Activated CD4-positive, alpha-beta T cell treated with anti-CD3 and anti-CD28 coated beads, Interleukin-2, amount 10 ng/mL, durations not matched to agents 24 days and 14 days (primary cell): ENCODE data around the gene RFX2. TPM values are rescaled to one million over a fixed set of nuclear protein-coding genes. Genes with fewer than 3 reads are reported as not detected.

Source experiments
- DNase-seq: peaks from one replicate; pipeline ENCODE4 v3.0.0; 2022
- H3K27ac Mint-ChIP-seq: one replicate; pipeline ENCODE4 v1.8.0; 2022; ENCODE audit warnings: mild to moderate bottlenecking, mixed read lengths
- H3K27me3 Mint-ChIP-seq: one replicate; pipeline ENCODE4 v1.8.0; 2022; ENCODE audit warnings: mixed read lengths
- H3K36me3 Mint-ChIP-seq: one replicate; pipeline ENCODE4 v1.8.0; 2022; ENCODE audit warnings: low read depth, mild to moderate bottlenecking, mixed read lengths
- H3K4me1 Mint-ChIP-seq: one replicate; pipeline ENCODE4 v1.8.0; 2021; ENCODE audit warnings: mixed read lengths
- H3K4me3 Mint-ChIP-seq: one replicate; pipeline ENCODE4 v1.8.0; 2022; ENCODE audit warnings: mild to moderate bottlenecking, moderate library complexity, mixed read lengths
- H3K9me3 Mint-ChIP-seq: one replicate; pipeline ENCODE4 v1.8.0; 2021; ENCODE audit warnings: mixed read lengths
- intact Hi-C: fragments of 100-400 bp; cut with micrococcal nuclease; formaldehyde crosslinking; loops from one replicate; pipeline ENCODE4 v1.15.1; 2023
- total RNA-seq: library from RNA; stranded (reverse); gene quantifications from 2 replicates; pipeline ENCODE4 v1.2.3, GENCODE V29; 2022

RFX2 gene
- total RNA-seq, 1 donor from 2014 or later, result 10.5 TPM

DNA sequence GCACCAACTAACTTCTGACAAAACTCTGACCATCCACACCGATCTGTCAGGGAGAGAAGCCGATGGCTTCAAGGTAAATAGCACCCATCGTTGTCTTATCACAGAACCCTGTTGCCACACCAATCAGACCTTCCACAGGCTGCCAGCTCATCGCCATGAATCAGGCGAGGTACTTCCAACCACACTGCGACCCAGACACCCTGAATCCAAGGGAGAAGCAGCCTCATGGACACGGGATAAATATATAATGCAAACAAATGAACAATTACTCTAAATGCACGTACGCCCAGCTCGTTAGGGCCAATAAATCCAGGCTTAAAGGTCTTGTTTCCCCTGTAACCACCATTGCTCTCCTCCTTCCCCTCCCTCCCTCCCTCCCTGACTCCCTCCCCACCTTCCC is 153.1 kb downstream of the RFX2 start:
- intact Hi-C loops, result no loop called here
- Mint-ChIP-seq H3K27me3 (no peaks in the 10 kb centered on the region), H3K4me1 (peaks cover 68% of the 10 kb centered on the region), H3K27ac (no peak overlapping the region), H3K36me3 (peaks cover 16% of the 10 kb centered on the region), H3K9me3 (no peaks in the 10 kb centered on the region), H3K4me3 (no peak overlapping the region)
- no peak for DNase-seq

- Mint-ChIP-seq H3K36me3 (peaks cover 14% of the 10 kb centered on the region), H3K27me3 (no peaks in the 10 kb centered on the region), H3K9me3 (no peaks in the 10 kb centered on the region), H3K27ac (peak overlapping the region; percentile 34), H3K4me3 (no peak overlapping the region), H3K4me1 (peaks cover 67% of the 10 kb centered on the region)
- intact Hi-C loops, result no loop called here
- no peak for DNase-seq
These were observed 153.6 kb downstream of the RFX2 start for GRCh38 chr19:5956728-5957127.

- Mint-ChIP-seq H3K4me1 (peaks cover 68% of the 10 kb centered on the region), H3K27me3 (no peaks in the 10 kb centered on the region), H3K27ac (peak overlapping the region; percentile 22), H3K36me3 (peaks cover 15% of the 10 kb centered on the region), H3K4me3 (no peak overlapping the region), H3K9me3 (no peaks in the 10 kb centered on the region)
- DNase-seq, result no peak
- intact Hi-C loops, result no loop called here
These were observed 154.0 kb downstream of the RFX2 start for GRCh38 chr19:5956323-5956722.

DNA sequence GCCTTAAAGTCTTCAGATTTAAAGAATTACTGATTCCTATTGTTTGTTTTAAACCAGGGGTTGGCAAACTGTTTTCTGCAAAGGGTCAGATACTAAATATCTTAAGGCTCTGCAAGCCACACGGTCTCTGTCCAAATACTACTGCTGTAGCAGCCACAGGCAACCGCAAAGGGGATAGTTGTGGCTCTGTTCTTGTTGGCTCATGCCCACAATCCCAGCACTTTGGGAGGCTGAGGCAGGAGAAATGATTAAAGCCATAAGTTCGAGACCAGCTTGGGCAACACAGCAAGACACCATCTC is 154.7 kb downstream of the RFX2 start:
- no peak overlapping the region for H3K4me3 Mint-ChIP-seq
- no peaks in the 10 kb centered on the region for H3K27me3 Mint-ChIP-seq
- H3K27ac Mint-ChIP-seq, result peak overlapping the region; percentile 51
- peaks cover 19% of the 10 kb centered on the region for H3K36me3 Mint-ChIP-seq
- intact Hi-C loops, result no loop called here
- peaks cover 68% of the 10 kb centered on the region for H3K4me1 Mint-ChIP-seq
- no peak for DNase-seq
- H3K9me3 Mint-ChIP-seq, result no peaks in the 10 kb centered on the region

DNA sequence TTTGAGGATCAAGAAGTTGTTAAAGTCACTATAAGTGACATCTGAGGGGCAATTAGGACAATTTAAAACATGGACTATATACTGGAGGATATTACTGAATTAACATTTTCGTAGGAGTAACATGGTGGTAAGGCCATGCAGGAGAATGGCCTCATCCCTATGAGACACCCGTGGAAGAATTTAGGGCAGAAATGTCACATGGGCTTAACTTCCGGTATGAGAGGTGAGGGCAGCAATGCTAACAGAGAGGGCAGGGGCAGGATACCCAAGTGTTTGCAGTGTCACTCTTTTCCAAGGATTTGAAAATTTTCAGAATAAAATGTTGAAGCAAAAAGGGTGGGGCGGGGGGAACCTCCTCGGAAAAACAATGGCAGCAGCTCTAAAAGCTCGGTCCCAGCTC is 156.0 kb downstream of the RFX2 start:
- H3K27ac Mint-ChIP-seq, result peak overlapping the region; percentile 95
- H3K4me3 Mint-ChIP-seq, result peak overlapping the region; percentile 81
- no peaks in the 10 kb centered on the region for H3K27me3 Mint-ChIP-seq
- intact Hi-C loops, result loop anchor here (5.0 kb wide), 1 partner anchor 52 kb away; the partner anchor contains the start of genes NDUFA11 and VMAC
- H3K4me1 Mint-ChIP-seq, result peaks cover 76% of the 10 kb centered on the region
- no peak for DNase-seq
- H3K36me3 Mint-ChIP-seq, result peaks cover 26% of the 10 kb centered on the region
- no peaks in the 10 kb centered on the region for H3K9me3 Mint-ChIP-seq

DNA sequence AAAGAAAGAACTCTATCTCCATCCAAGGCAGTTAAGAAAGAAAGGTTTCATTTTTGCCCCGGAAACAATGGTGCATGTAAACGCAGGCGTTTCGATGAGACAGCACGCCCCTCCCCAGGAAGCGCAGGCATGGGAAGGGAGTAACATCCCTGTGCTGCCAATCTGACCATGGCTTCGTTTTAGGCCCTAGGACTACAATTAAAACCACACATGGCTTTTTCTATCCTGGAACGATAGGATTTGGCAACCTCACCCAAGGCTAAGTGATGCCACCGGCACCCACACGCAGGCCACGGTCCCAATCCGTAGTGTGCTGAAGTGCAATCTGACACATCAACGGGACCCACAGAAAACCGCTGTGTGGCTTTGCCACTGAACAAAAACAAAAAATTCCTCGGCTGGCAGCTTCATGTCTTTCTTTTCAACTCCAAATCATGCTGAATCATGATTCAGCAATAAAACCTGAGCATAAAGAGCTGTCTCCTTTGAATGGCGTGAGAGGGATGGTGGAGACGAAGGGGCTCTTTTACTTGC is 156.6 kb downstream of the RFX2 start:
- intact Hi-C loops, result loop anchor here (1.0 to 5.0 kb wide), 2 partner anchors 9 to 51 kb away; partner anchors contain the start of genes NDUFA11 and VMAC
- Mint-ChIP-seq H3K4me3 (peak overlapping the region; percentile 81), H3K27ac (peak overlapping the region; percentile 95), H3K4me1 (peaks cover 79% of the 10 kb centered on the region), H3K9me3 (no peaks in the 10 kb centered on the region), H3K36me3 (peaks cover 29% of the 10 kb centered on the region), H3K27me3 (no peaks in the 10 kb centered on the region)
- peak; percentile 84 for DNase-seq

- Mint-ChIP-seq H3K9me3 (no peaks in the 10 kb centered on the region), H3K4me1 (peaks cover 83% of the 10 kb centered on the region), H3K36me3 (peaks cover 31% of the 10 kb centered on the region), H3K4me3 (peak overlapping the region; percentile 81), H3K27me3 (no peaks in the 10 kb centered on the region), H3K27ac (peak overlapping the region; percentile 95)
- intact Hi-C loops, result loop anchor here (1.0 to 5.0 kb wide), 2 partner anchors 9 to 51 kb away; partner anchors contain the start of genes NDUFA11 and VMAC
- DNase-seq, result no peak
These were observed 157.2 kb downstream of the RFX2 start for GRCh38 chr19:5953030-5953589.

DNA sequence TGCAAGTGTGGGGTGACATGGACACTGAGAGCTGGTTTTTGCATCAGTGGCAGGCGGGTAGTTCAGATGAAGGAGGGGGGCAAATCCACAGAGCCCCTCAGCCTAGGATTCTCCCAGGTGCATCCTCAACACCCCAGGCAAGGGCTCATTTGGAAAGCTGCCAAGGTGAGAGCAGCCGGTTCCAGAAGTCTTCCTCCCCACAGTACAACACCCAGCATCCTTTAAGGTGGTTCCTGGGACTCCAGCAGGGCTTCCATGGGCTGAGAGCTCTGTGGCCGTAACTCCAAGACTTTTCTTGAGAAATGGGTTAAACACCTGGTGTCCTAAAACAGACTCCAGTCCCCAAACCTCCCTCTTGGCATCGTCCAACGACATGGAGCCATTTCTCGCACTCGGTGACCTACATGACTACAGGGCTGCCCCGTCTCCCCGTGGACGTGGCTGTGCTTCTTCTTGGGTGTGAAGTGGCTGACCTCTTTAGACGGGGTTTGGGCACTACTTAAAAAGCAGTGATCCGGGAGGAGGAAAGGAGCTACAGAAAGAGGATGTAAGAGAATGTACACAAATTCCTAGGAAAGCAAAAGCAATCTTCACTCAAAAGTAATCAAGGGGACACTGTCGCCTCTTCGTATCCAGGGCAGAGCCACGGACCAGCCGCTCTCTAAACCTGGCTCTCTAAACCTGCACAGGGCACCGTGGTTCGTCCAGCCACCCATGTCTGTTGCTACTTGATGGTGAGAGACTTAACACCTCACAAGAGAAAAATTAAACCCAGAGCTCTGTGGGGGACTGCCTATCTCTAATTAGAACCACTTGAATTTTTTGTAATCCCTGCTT is 157.9 kb downstream of the RFX2 start:
- H3K4me1 Mint-ChIP-seq, result peaks cover 83% of the 10 kb centered on the region
- intact Hi-C loops, result loop anchor here (1.0 to 5.0 kb wide), 2 partner anchors 10 to 50 kb away; partner anchors contain the start of genes NDUFA11 and VMAC
- DNase-seq, result no peak
- no peaks in the 10 kb centered on the region for H3K9me3 Mint-ChIP-seq
- H3K27ac Mint-ChIP-seq, result peak overlapping the region; percentile 95
- no peaks in the 10 kb centered on the region for H3K27me3 Mint-ChIP-seq
- peaks cover 32% of the 10 kb centered on the region for H3K36me3 Mint-ChIP-seq
- peak overlapping the region; percentile 81 for H3K4me3 Mint-ChIP-seq

DNA sequence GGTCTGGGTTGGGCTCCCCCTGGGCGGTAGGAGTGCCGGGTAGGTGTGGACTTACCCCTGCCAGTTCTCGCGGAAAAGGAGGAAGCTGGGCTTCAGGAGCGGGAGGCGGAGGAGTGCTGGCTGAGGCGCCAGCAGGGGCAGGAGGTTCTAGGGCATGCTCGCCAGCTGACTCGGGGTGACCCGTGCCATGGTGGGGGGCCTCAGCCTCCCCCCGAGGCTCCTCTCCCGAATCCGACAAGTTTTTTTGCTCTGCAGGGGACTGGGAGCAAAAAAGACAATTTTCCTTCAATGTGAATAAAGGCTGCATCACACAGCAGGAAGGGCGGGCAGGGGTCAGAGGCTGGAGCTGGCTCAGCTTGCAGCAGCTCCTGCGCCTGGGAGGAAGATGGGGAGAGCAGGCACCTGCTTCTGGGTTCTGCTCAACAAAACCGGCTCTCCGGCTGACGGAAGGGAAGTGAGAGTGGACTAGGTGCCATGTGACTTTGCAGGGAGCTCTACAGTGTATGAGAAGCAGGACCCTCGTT is 158.9 kb downstream of the RFX2 start:
- intact Hi-C loops, result loop anchor here (5.0 kb wide), 1 partner anchor 49 kb away; the partner anchor contains the start of genes NDUFA11 and VMAC

DNA sequence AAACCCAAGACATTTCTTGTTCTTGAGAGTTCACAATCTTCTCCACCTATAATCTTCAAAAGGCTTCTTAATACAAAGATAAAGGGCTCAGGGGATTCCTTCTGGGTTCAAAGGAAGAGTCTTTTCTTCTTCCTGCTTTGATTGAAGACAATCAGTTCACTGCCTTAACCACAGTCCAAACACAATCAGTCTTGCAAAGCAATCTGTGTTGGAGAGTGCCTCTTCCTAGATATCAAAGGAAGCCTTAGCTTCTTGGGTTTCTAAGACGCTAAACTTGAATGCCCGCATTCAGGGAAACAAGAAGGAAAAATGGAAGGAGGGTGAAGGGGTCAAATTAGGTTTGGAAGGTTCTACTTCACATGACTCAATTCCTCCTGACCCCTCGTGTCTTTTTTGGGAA is 159.6 kb downstream of the RFX2 start:
- peaks cover 36% of the 10 kb centered on the region for H3K36me3 Mint-ChIP-seq
- peak overlapping the region; percentile 80 for H3K4me3 Mint-ChIP-seq
- intact Hi-C loops, result loop anchor here (5.0 kb wide), 1 partner anchor 48 kb away; the partner anchor contains the start of genes NDUFA11 and VMAC
- H3K27me3 Mint-ChIP-seq, result no peaks in the 10 kb centered on the region
- H3K9me3 Mint-ChIP-seq, result no peaks in the 10 kb centered on the region
- no peak for DNase-seq
- H3K27ac Mint-ChIP-seq, result peak overlapping the region; percentile 94
- H3K4me1 Mint-ChIP-seq, result peaks cover 75% of the 10 kb centered on the region

More for the DNA sequence above, 158.9 kb downstream of the RFX2 start:
- peak overlapping the region; percentile 95 for H3K27ac Mint-ChIP-seq
- peaks cover 34% of the 10 kb centered on the region for H3K36me3 Mint-ChIP-seq
- H3K27me3 Mint-ChIP-seq, result no peaks in the 10 kb centered on the region
- peaks cover 78% of the 10 kb centered on the region for H3K4me1 Mint-ChIP-seq
- H3K9me3 Mint-ChIP-seq, result no peaks in the 10 kb centered on the region
- no peak overlapping the region for H3K4me3 Mint-ChIP-seq
- DNase-seq, result no peak

- H3K27me3 Mint-ChIP-seq, result no peaks in the 10 kb centered on the region
- peaks cover 36% of the 10 kb centered on the region for H3K36me3 Mint-ChIP-seq
- H3K9me3 Mint-ChIP-seq, result no peaks in the 10 kb centered on the region
- peak overlapping the region; percentile 80 for H3K4me3 Mint-ChIP-seq
- peak overlapping the region; percentile 94 for H3K27ac Mint-ChIP-seq
- peaks cover 70% of the 10 kb centered on the region for H3K4me1 Mint-ChIP-seq
- intact Hi-C loops, result loop anchor here (2.0 to 5.0 kb wide), 2 partner anchors 13 to 48 kb away; partner anchors contain the start of genes NDUFA11 and VMAC
- peak; percentile 80 for DNase-seq
These were observed 160.5 kb downstream of the RFX2 start for GRCh38 chr19:5949792-5950305.

GRCh38 chr19:5948752-5949564 is 161.3 kb downstream of the RFX2 start:
- intact Hi-C loops, result loop anchor here (2.0 kb wide), 1 partner anchor 14 kb away; no protein-coding TSS in a partner anchor

DNA sequence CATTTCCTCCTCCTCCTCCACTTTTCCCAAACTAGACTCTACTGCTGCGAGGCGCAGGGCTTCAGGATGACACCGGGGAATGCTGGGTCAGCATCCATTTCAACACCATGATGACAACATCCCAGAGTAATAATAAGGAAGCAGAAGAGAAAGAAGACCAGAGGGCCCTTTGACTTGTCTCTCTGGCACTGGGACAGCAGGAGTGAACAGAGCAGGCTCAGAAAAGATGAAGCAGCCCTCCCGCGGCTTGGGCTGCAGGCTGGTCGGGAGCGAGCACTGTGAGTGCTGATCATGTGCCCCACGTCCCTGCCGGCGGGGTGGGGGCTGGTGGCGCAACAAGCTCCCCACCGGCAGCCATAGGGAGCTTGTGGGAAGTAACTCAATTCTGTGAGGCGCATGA is 162.9 kb downstream of the RFX2 start:
- Mint-ChIP-seq H3K4me3 (no peak overlapping the region), H3K27me3 (no peaks in the 10 kb centered on the region), H3K27ac (peak overlapping the region; percentile 71), H3K9me3 (no peaks in the 10 kb centered on the region), H3K36me3 (peaks cover 29% of the 10 kb centered on the region), H3K4me1 (peaks cover 56% of the 10 kb centered on the region)
- DNase-seq, result no peak
- intact Hi-C loops, result no loop called here

More at GRCh38 chr19:5948752-5949564, 161.3 kb downstream of the RFX2 start:
- DNase-seq, result peak; percentile 70
- Mint-ChIP-seq H3K27me3 (no peaks in the 10 kb centered on the region), H3K36me3 (peaks cover 36% of the 10 kb centered on the region), H3K4me3 (peak overlapping the region; percentile 80), H3K27ac (peak overlapping the region; percentile 94), H3K4me1 (peaks cover 64% of the 10 kb centered on the region), H3K9me3 (no peaks in the 10 kb centered on the region)
